OCI-LY1 (cell line): Measurements from ENCODE around the gene PTPN12.
"Not testable (repeated sequence)": the region's sequence is repeated elsewhere in the genome, so short reads cannot be mapped to it uniquely, and the experiment has no call there.

ENCODE experiments used
- EZH2 ChIP-seq: fragments of 200-600 bp; sonication (generic), shearing (Covaris generic); IDR thresholded peaks from 2 replicates; pipeline ENCODE4 v1.8.0; 2017; ENCODE audit warnings: borderline replicate concordance, mixed run types, mild to moderate bottlenecking, antibody characterized with exemption, low read length, moderate library complexity, mixed read lengths
- TF ChIP-seq, protein P1 (sequence below): fragments of 200-600 bp; sonication (generic), shearing (Covaris generic); IDR thresholded peaks from 2 replicates; pipeline ENCODE4 v1.5.1; 2017; ENCODE audit warnings: mild to moderate bottlenecking, antibody characterized with exemption, low read length, moderate library complexity, mixed read lengths

- TF ChIP-seq, protein P1, sequence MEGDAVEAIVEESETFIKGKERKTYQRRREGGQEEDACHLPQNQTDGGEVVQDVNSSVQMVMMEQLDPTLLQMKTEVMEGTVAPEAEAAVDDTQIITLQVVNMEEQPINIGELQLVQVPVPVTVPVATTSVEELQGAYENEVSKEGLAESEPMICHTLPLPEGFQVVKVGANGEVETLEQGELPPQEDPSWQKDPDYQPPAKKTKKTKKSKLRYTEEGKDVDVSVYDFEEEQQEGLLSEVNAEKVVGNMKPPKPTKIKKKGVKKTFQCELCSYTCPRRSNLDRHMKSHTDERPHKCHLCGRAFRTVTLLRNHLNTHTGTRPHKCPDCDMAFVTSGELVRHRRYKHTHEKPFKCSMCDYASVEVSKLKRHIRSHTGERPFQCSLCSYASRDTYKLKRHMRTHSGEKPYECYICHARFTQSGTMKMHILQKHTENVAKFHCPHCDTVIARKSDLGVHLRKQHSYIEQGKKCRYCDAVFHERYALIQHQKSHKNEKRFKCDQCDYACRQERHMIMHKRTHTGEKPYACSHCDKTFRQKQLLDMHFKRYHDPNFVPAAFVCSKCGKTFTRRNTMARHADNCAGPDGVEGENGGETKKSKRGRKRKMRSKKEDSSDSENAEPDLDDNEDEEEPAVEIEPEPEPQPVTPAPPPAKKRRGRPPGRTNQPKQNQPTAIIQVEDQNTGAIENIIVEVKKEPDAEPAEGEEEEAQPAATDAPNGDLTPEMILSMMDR, result not testable (repeated sequence)
- not testable (repeated sequence) for TF ChIP-seq EZH2
Measured at GRCh38 chr7:77521537-77521936, 15.6 kb upstream of the PTPN12 start.
